ENCODE results near the gene SGCD.
"Not testable (repeated sequence)": the region's sequence is repeated elsewhere in the genome, so short reads cannot be mapped to it uniquely, and the experiment has no call there.

SGCD gene

DNA sequence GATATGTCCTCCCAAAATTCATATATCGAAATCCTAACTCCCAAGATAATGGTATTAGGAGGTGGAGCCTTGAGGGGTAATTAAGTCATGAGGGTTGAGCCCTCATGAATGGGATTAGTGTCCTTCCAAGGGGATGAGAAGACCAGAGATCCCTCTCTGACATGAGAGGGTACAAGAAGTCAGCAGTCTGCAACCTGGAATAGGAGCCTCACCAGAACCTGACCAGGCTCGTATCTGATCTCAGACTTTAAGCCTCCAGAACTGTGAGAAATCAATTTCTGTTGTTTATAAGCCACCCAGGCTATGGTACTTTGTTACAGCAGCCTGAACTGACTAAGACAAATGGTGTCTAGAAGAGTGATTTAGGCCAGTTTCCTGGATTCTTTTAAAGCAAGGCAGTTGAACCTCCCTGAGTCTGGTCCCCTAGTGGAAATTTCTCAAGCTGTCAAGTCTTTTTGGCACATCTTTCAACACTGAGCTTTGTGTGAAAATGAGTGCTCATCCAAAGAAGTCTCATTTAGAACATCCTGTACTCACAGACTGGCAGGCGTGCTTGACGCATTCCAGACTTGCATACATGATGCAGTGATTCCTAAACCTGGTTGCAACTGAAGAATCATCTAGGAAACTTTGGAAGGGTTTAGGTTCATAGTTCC is 268.3 kb downstream of the SGCD start:
- peak in 1 of 2 donors; percentile 5 for DNase-seq (ENCODE audit: low read depth in 2 of 2)
- no peak overlapping the region for H3K4me3 ChIP-seq (replicated peaks in 1 of 2; ENCODE audit: low read depth in 2 of 2, low read length in 2 of 2)
- TF ChIP-seq, protein P1, sequence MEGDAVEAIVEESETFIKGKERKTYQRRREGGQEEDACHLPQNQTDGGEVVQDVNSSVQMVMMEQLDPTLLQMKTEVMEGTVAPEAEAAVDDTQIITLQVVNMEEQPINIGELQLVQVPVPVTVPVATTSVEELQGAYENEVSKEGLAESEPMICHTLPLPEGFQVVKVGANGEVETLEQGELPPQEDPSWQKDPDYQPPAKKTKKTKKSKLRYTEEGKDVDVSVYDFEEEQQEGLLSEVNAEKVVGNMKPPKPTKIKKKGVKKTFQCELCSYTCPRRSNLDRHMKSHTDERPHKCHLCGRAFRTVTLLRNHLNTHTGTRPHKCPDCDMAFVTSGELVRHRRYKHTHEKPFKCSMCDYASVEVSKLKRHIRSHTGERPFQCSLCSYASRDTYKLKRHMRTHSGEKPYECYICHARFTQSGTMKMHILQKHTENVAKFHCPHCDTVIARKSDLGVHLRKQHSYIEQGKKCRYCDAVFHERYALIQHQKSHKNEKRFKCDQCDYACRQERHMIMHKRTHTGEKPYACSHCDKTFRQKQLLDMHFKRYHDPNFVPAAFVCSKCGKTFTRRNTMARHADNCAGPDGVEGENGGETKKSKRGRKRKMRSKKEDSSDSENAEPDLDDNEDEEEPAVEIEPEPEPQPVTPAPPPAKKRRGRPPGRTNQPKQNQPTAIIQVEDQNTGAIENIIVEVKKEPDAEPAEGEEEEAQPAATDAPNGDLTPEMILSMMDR (IDR thresholded peaks at IDR 0.05; ENCODE audit: low read depth, low read length), result no peak

DNA sequence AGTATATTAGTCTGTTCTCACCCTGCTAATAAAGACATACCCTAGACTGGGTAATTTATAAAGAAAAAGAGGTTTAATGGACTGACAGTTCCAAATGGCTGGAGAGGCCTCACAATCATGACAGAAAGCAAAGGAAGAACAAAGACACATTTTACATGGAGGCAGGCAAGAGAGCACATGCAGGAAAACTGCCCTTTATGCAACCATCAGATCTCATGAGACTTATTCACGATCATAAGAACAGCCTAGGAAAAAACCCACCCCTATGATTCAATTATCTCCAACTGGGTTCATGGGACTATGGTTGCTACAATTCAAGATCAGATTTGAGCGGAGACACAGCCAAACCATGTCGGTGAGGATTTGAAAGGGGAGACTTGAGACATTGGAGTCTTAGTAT is 270.3 kb downstream of the SGCD start:
- no peak for DNase-seq (ENCODE audit: low read depth in 2 of 2)
- H3K4me3 ChIP-seq (replicated peaks in 1 of 2; ENCODE audit: low read depth in 2 of 2, low read length in 2 of 2), result no peak overlapping the region
- TF ChIP-seq, protein P1 (IDR thresholded peaks at IDR 0.05; ENCODE audit: low read depth, low read length), result no peak

DNA sequence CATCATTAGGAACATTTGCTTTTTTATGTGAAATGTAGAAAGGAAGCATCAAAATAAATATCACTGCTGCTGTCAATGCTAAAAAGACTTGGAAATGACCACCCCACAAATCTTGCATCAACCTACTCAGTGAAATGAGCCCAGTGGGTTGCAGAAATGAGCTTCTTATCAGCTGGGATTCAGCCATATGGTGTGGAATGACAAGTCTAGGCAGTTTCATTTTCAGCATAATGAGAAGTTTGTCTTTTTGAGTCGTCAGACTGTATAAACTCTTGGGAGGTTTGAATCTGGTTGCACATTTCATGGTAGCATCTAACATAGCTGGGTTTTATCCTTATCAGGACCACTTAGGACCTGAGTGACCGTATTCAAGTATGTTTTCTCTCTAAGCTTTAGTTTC is 272.0 kb downstream of the SGCD start:
- TF ChIP-seq, protein P1 (IDR thresholded peaks at IDR 0.05; ENCODE audit: low read depth, low read length), result no peak
- DNase-seq (ENCODE audit: low read depth in 2 of 2), result no peak
- H3K4me3 ChIP-seq (replicated peaks in 1 of 2; ENCODE audit: low read depth in 2 of 2, low read length in 2 of 2), result no peak overlapping the region

DNA sequence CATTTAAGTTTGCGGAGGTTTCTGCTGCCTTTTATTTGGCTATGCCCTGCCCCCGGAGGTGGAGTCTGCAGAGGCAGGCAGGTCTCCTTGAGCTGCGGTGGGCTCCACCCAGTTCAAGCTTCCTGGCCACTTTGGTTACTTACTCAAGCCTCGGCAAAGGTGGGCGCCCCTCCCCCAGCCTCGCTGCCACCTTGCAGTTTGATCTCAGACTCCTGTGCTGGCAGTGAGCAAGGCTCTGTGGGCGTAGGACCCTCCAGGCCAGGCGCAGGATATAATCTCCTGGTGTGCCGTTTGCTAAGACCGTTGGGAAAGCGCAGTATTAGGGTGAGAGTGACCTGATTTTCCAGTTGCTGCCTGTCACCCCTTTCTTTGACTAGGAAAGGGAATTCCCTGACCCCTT is 283.6 kb downstream of the SGCD start:
- not testable (repeated sequence) for DNase-seq (ENCODE audit: low read depth in 2 of 2); H3K4me3 ChIP-seq (replicated peaks in 1 of 2; ENCODE audit: low read depth in 2 of 2, low read length in 2 of 2)

DNA sequence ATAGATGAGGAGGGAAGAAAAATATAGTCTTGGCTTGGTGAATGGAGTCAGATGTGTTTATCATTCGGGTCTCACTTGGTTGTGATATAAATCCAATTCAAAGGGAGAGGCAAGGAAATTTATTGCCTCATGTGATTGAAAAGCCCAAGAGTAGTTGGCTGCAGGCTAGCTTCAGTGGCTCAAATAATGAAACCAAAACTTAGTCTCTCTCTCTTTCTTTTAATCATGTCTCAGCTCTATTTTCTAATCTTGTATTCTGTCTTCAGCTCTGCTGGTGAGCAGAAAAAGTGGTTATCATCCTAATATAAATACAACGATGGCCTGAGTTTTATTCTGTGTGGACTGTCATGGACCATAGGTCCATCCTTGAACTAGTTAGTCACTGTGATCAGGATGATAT is 288.9 kb downstream of the SGCD start:
- TF ChIP-seq, protein P1 (IDR thresholded peaks at IDR 0.05; ENCODE audit: low read depth, low read length), result no peak
- no peak overlapping the region for H3K4me3 ChIP-seq (replicated peaks in 1 of 2; ENCODE audit: low read depth in 2 of 2, low read length in 2 of 2)

DNA sequence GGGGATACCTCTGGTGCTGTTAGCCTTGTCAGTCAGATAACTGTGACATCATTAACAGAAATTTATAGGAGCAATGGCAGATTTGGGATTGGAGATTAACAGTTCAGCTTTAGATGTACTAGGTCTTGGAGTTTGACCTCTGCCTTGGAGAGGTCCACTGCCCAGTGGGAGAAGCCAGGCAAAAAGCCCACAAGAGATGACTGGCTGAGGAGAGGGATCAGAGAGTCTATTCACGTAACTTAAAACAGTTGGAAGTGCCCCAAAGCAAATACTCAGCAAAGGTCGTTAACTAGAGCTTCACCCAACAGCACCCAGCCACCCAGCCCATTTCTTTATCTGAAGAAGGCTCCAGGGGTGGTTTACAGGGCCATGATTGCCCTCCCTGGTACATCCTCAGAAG is 290.5 kb downstream of the SGCD start:
- DNase-seq (ENCODE audit: low read depth in 2 of 2), result no peak
- TF ChIP-seq, protein P1 (IDR thresholded peaks at IDR 0.05; ENCODE audit: low read depth, low read length), result no peak
- H3K4me3 ChIP-seq (replicated peaks in 1 of 2; ENCODE audit: low read depth in 2 of 2, low read length in 2 of 2), result no peak overlapping the region

More for the DNA sequence above, 288.9 kb downstream of the SGCD start:
- no peak for DNase-seq (ENCODE audit: low read depth in 2 of 2)

DNA sequence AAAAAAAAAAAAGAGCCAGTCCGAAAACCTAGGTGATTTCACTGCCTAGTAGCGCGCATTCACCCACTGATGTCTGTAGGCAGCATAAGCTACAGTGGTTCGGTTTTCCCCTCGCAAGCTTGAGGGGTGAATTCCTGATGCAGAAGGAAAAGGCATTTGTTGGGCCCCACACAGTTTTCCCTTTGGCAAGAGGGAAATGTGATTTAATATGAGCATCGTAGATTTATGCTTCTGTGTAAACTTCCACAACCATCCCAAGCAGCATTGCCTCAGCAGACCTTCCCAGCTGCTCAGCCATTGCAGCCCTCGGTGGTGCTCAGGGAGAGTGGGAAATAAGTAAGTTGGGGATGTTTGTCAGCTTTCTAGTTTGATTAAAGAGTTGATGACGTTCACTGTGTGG is 291.6 kb downstream of the SGCD start:
- DNase-seq (ENCODE audit: low read depth in 2 of 2), result no peak
- TF ChIP-seq, protein P1 (IDR thresholded peaks at IDR 0.05; ENCODE audit: low read depth, low read length), result no peak
- H3K4me3 ChIP-seq (replicated peaks in 1 of 2; ENCODE audit: low read depth in 2 of 2, low read length in 2 of 2), result no peak overlapping the region

Data from cardiac fibroblast (primary cell).